ENCODE results near the gene TMCC3.

TMCC3 gene

DNA sequence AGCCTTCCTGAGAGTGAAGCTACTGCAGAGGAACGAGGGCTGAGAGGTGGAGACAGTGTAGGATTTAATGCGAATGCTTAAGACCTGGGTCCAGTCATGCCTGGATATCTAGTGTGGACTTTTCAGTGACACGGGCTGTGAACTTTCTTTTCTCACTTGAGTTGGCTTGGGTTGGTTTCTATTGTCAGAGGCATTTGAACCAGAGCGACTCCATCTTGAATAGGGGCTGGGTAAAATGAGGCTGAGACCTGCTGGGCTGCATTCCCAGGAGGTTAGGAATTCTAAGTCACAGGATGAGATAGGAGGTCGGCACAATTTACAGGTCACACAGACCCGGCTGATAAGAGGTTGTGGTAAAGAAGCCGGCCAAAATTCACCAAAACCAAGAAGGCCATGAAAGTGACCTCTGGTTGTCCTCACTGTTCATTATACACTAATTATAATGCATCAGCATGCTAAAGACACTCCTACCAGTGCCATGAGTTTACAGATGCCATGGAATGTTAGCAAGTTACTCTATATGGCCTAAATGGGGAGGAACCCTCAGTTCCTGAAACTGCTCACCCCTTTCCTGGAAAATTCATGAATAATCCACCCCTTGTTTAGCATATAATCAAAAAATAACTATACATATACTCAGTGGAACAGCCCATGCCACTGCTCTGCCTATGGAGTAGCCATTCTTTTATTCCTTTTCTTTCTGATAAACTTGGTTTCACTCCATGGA, 34.2 kb upstream of the TMCC3 start:
- Mint-ChIP-seq H3K36me3 (ENCODE audit: low read depth) (peaks cover 12% of the 10 kb centered on the region), H3K27me3 (ENCODE audit: low read depth, poor library complexity) (no peaks in the 10 kb centered on the region), H3K9me3 (peaks cover 18% of the 10 kb centered on the region), H3K4me3 (no peak overlapping the region), H3K4me1 (peaks cover 37% of the 10 kb centered on the region), H3K27ac (peak overlapping the region; percentile 34)
- TF ChIP-seq, protein P1, sequence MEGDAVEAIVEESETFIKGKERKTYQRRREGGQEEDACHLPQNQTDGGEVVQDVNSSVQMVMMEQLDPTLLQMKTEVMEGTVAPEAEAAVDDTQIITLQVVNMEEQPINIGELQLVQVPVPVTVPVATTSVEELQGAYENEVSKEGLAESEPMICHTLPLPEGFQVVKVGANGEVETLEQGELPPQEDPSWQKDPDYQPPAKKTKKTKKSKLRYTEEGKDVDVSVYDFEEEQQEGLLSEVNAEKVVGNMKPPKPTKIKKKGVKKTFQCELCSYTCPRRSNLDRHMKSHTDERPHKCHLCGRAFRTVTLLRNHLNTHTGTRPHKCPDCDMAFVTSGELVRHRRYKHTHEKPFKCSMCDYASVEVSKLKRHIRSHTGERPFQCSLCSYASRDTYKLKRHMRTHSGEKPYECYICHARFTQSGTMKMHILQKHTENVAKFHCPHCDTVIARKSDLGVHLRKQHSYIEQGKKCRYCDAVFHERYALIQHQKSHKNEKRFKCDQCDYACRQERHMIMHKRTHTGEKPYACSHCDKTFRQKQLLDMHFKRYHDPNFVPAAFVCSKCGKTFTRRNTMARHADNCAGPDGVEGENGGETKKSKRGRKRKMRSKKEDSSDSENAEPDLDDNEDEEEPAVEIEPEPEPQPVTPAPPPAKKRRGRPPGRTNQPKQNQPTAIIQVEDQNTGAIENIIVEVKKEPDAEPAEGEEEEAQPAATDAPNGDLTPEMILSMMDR (IDR thresholded peaks at IDR 0.05) = no peak
- no peak for DNase-seq

DNA sequence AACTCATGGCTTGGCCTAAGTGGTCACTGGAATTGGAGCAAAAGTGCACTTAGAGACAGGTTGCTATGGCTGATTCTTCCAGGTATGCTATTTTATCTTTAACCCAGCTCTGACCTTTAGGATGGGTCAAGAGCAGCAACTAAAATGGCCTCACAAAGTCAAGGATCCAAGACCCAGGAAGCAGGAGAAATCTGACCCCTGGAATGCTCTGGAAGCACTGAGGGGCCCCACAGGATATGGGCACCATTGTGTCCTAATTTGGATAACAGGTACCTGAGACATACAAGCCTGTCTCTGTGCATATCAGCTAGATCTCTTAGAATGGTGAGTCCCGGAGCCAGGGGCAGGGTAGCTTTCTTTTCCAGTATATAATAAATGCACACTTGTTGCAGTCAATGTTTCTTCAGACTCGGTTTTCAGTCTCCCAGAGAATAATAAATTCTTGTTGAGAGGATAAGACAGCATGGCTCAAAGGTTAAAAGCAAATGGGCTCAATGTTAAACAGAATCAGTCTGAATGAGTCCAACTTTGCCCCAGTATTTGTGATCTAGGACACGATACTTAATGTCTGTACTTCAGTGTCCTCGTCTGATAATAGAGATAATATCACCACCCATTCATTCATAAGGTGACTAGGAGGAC, 29.3 kb upstream of the TMCC3 start:
- no peak overlapping the region for H3K27ac Mint-ChIP-seq
- peaks cover 66% of the 10 kb centered on the region for H3K4me1 Mint-ChIP-seq
- H3K4me3 Mint-ChIP-seq = no peak overlapping the region
- TF ChIP-seq, protein P1 (IDR thresholded peaks at IDR 0.05) = no peak
- no peak for DNase-seq
- H3K9me3 Mint-ChIP-seq = peaks cover 18% of the 10 kb centered on the region
- H3K27me3 Mint-ChIP-seq (ENCODE audit: low read depth, poor library complexity) = no peaks in the 10 kb centered on the region
- peaks cover 12% of the 10 kb centered on the region for H3K36me3 Mint-ChIP-seq (ENCODE audit: low read depth)

DNA sequence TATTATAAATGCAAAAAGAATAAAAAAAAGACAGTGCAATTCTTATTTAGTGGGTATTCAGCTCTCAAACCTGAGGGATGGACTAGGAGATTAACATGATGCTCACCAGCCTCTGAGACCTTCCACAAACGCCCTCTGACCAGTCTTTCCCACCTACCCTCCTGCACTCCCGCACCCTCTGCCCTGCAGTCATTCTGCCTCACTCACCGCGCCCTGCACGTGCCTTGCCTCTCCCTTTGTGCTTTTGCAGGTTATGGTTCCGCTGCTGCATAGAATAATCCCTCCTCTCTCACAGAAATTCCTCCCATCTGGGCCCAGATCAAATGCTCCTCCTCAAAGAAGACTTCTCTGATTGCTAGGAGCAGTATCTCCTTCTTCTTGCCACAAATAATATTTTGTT, 28.5 kb upstream of the TMCC3 start:
- peaks cover 68% of the 10 kb centered on the region for H3K4me1 Mint-ChIP-seq
- H3K36me3 Mint-ChIP-seq (ENCODE audit: low read depth) = peaks cover 12% of the 10 kb centered on the region
- DNase-seq = no peak
- peaks cover 18% of the 10 kb centered on the region for H3K9me3 Mint-ChIP-seq
- H3K4me3 Mint-ChIP-seq = no peak overlapping the region
- no peak overlapping the region for H3K27ac Mint-ChIP-seq
- TF ChIP-seq, protein P1 (IDR thresholded peaks at IDR 0.05) = no peak
- H3K27me3 Mint-ChIP-seq (ENCODE audit: low read depth, poor library complexity) = no peaks in the 10 kb centered on the region

DNA sequence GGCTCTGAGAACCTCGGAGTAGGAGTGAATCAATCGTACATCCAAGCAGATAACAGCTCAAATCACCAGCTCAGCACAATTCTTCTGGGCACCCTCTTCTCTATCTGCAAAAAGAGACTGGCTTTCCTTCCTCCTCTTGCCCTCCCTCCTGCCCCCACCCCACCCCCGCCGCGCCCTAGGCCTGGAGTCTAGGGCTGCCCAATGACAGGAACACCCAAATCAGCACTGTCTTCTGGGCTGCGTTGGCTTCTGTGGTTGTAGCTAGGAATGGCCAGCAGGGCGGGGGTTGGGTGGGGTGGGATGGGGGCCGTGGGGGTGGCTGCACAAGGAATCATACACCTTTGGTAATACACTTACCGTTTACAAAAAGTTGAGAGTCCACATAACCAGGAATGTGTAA, 28.0 kb upstream of the TMCC3 start:
- no peak for DNase-seq
- TF ChIP-seq, protein P1 (IDR thresholded peaks at IDR 0.05) = no peak
- H3K4me1 Mint-ChIP-seq = peaks cover 68% of the 10 kb centered on the region
- no peaks in the 10 kb centered on the region for H3K27me3 Mint-ChIP-seq (ENCODE audit: low read depth, poor library complexity)
- H3K36me3 Mint-ChIP-seq (ENCODE audit: low read depth) = peaks cover 12% of the 10 kb centered on the region
- H3K27ac Mint-ChIP-seq = peak overlapping the region; percentile 55
- peaks cover 18% of the 10 kb centered on the region for H3K9me3 Mint-ChIP-seq
- H3K4me3 Mint-ChIP-seq = no peak overlapping the region

DNA sequence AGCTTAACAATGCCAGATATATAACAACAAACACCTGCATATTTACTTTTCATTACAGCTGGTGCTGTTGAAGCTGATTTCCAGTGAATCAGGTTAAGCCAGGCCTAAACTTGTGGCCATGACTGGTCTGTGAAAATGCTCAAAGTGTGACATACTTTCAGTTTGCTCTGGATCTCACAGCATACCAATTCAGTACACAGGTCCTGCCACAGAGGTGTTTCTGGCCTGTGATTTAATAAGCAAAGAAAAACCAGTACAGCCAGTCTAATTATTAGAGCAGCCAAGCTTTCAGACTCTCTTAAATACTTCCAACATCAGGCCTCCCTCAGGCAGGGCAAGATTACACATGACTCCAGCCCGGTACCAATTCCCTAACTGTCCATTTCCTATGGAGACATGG, 27.4 kb upstream of the TMCC3 start:
- TF ChIP-seq, protein P1 (IDR thresholded peaks at IDR 0.05) = no peak
- DNase-seq = no peak
- H3K4me1 Mint-ChIP-seq = peaks cover 64% of the 10 kb centered on the region

DNA sequence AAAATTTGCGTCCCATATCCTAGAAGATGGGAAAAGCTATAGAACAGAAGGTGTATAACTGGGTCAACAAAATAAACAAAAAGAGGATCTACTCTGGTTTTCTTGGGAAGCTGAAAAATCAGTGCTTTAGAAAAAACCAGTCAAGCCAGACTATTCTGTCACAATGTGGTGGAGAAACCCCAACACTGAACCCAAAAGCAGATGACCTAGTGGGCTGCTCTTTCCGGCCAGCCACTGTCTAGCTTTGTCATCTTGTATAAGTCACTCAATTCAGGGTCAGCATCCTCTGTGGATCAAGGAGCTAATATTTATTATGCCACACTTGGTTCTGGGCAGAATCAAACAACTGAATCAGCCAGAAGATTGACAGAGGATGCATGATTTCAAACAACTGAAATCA, 26.6 kb upstream of the TMCC3 start:
- Mint-ChIP-seq H3K27ac (no peak overlapping the region), H3K9me3 (peaks cover 18% of the 10 kb centered on the region), H3K36me3 (ENCODE audit: low read depth) (peaks cover 12% of the 10 kb centered on the region), H3K4me1 (peaks cover 62% of the 10 kb centered on the region), H3K4me3 (no peak overlapping the region), H3K27me3 (ENCODE audit: low read depth, poor library complexity) (no peaks in the 10 kb centered on the region)
- TF ChIP-seq, protein P1 (IDR thresholded peaks at IDR 0.05) = no peak
- DNase-seq = no peak

More for the DNA sequence above, 27.4 kb upstream of the TMCC3 start:
- Mint-ChIP-seq H3K27ac (peak overlapping the region; percentile 55), H3K9me3 (peaks cover 18% of the 10 kb centered on the region), H3K4me3 (no peak overlapping the region), H3K27me3 (ENCODE audit: low read depth, poor library complexity) (no peaks in the 10 kb centered on the region), H3K36me3 (ENCODE audit: low read depth) (peaks cover 12% of the 10 kb centered on the region)

Measured in nephron progenitor cell (in vitro differentiated cells).